Calu3 (cell line): ENCODE measurements around the gene DMD. TPM values are rescaled to one million over a fixed set of nuclear protein-coding genes. Genes with fewer than 3 reads are reported as not detected.

Source experiments
- BruUV-seq: library from RNA; stranded (reverse); fragments of 400-500 nt; replicated peaks from 2 replicates; lab custom pipeline; 2021; lab: Mats Ljungman, UMichigan
- CTCF ChIA-PET: fragments of 300-600 bp; sonication (Branson Sonifier 250); formaldehyde crosslinking; loops from one replicate; lab custom pipeline; 2022; ENCODE audit warnings: antibody characterized with exemption; lab: Charles Lee
- DNase-seq: peaks from one replicate; pipeline ENCODE4 v3.0.0; 2022
- H3K27ac Mint-ChIP-seq: one replicate; pipeline ENCODE4 v1.8.0; 2022; ENCODE audit warnings: mixed read lengths; ENCODE audit not compliant: unreplicated experiment
- H3K27me3 Mint-ChIP-seq: one replicate; pipeline ENCODE4 v1.8.0; 2022; ENCODE audit warnings: mixed read lengths; ENCODE audit not compliant: unreplicated experiment
- H3K36me3 Mint-ChIP-seq: one replicate; pipeline ENCODE4 v1.8.0; 2022; ENCODE audit warnings: mild to moderate bottlenecking, moderate library complexity, mixed read lengths; ENCODE audit not compliant: insufficient read depth, unreplicated experiment
- H3K4me1 Mint-ChIP-seq: one replicate; pipeline ENCODE4 v1.8.0; 2022; ENCODE audit warnings: mild to moderate bottlenecking, low read depth, mixed read lengths; ENCODE audit not compliant: unreplicated experiment
- H3K4me3 Mint-ChIP-seq: one replicate; pipeline ENCODE4 v1.8.0; 2022; ENCODE audit warnings: mild to moderate bottlenecking, low read depth, moderate library complexity, mixed read lengths; ENCODE audit not compliant: unreplicated experiment
- H3K9me3 Mint-ChIP-seq: one replicate; pipeline ENCODE4 v1.8.0; 2022; ENCODE audit warnings: low read depth, mixed read lengths; ENCODE audit not compliant: unreplicated experiment
- CTCF ChIP-seq: fragments of 200-600 bp; IDR thresholded peaks from one replicate; pipeline ENCODE4 v1.8.0; 2022; ENCODE audit warnings: antibody characterized with exemption; ENCODE audit not compliant: unreplicated experiment
- intact Hi-C: fragments of 100-400 bp; cut with micrococcal nuclease; formaldehyde crosslinking; loops from one replicate; pipeline ENCODE4 v1.10.0; 2022; ENCODE audit not compliant: unreplicated experiment
- total RNA-seq: library from RNA; stranded (reverse); gene quantifications from 2 replicates; pipeline ENCODE4 v1.2.3, GENCODE V29; 2022

The DMD gene
- total RNA-seq, 1 experiment from 2014 or later = 11.6 TPM

GRCh38 chrX:31240982-31241381 is 1970.4 kb downstream of the DMD start:
- Mint-ChIP-seq H3K9me3 (no peaks in the 10 kb centered on the region), H3K36me3 (no peaks in the 10 kb centered on the region), H3K4me3 (no peak overlapping the region), H3K4me1 (no peaks in the 10 kb centered on the region), H3K27me3 (no peaks in the 10 kb centered on the region), H3K27ac (no peak overlapping the region)
- no TSS peak for BruUV-seq
- no peak for DNase-seq
- CTCF ChIA-PET = no interaction called here
- intact Hi-C loops = no loop called here
- TF ChIP-seq CTCF = no peak

GRCh38 chrX:31237189-31237588 is 1974.2 kb downstream of the DMD start:
- no peaks in the 10 kb centered on the region for H3K27me3 Mint-ChIP-seq
- H3K9me3 Mint-ChIP-seq = no peaks in the 10 kb centered on the region
- intact Hi-C loops = no loop called here
- CTCF ChIA-PET = no interaction called here
- no peak overlapping the region for H3K27ac Mint-ChIP-seq
- no peak for TF ChIP-seq CTCF
- H3K4me1 Mint-ChIP-seq = no peaks in the 10 kb centered on the region
- no TSS peak for BruUV-seq
- no peak overlapping the region for H3K4me3 Mint-ChIP-seq
- H3K36me3 Mint-ChIP-seq = no peaks in the 10 kb centered on the region
- no peak for DNase-seq

- TF ChIP-seq CTCF = no peak
- Mint-ChIP-seq H3K36me3 (no peaks in the 10 kb centered on the region), H3K9me3 (no peaks in the 10 kb centered on the region), H3K27ac (no peak overlapping the region), H3K27me3 (no peaks in the 10 kb centered on the region), H3K4me3 (no peak overlapping the region), H3K4me1 (no peaks in the 10 kb centered on the region)
- intact Hi-C loops = no loop called here
- CTCF ChIA-PET = no interaction called here
- no peak for DNase-seq
- BruUV-seq = no TSS peak
These were observed 1975.1 kb downstream of the DMD start for GRCh38 chrX:31236231-31236630.

GRCh38 chrX:31233941-31234496 is 1977.3 kb downstream of the DMD start:
- H3K4me3 Mint-ChIP-seq = no peak overlapping the region
- no peak overlapping the region for H3K27ac Mint-ChIP-seq
- DNase-seq = no peak
- intact Hi-C loops = no loop called here
- H3K36me3 Mint-ChIP-seq = no peaks in the 10 kb centered on the region
- H3K9me3 Mint-ChIP-seq = no peaks in the 10 kb centered on the region
- CTCF ChIA-PET = no interaction called here
- H3K4me1 Mint-ChIP-seq = no peaks in the 10 kb centered on the region
- TF ChIP-seq CTCF = no peak
- no peaks in the 10 kb centered on the region for H3K27me3 Mint-ChIP-seq
- no TSS peak for BruUV-seq
